Neural cell (in vitro differentiated cells): ENCODE data around the gene SLC35E4. TPM values are rescaled to one million over a fixed set of nuclear protein-coding genes. Genes with fewer than 3 reads are reported as not detected.

Experiments used
- H2AFZ ChIP-seq: fragments of 200-600, 300-800 bp; sonication (generic), shearing (Covaris generic); 2 replicates; pipeline ENCODE4 v1.6.0; 2014; ENCODE audit warnings: low read depth, mild to moderate bottlenecking, antibody characterized with exemption, low read length, moderate library complexity
- H3F3A ChIP-seq: fragments of 200-600 bp; shearing (Covaris generic); 2 replicates; pipeline ENCODE4 v1.6.1; 2016; ENCODE audit warnings: mild to moderate bottlenecking, moderate library complexity, mixed read lengths, antibody characterized with exemption, low read length; ENCODE audit not compliant: insufficient read depth, poor library complexity, severe bottlenecking
- H3K27ac ChIP-seq: fragments of 200-600, 300-800 bp; sonication (generic), shearing (Covaris generic); 2 replicates; pipeline ENCODE4 v1.5.1; 2014; ENCODE audit warnings: mild to moderate bottlenecking, low read length, moderate library complexity
- H3K27me3 ChIP-seq: fragments of 300-800, 200-600 bp; sonication (generic), shearing (Covaris generic); 2 replicates; pipeline ENCODE4 v1.6.0; 2014; ENCODE audit warnings: mild to moderate bottlenecking, low read depth, low read length, moderate library complexity; ENCODE audit not compliant: insufficient read depth
- H3K36me3 ChIP-seq: fragments of 300-800, 200-600 bp; sonication (generic), shearing (Covaris generic); 2 replicates; pipeline ENCODE4 v1.5.1; 2014; ENCODE audit warnings: mild to moderate bottlenecking, antibody characterized with exemption, low read length, moderate library complexity; ENCODE audit not compliant: insufficient read depth
- H3K4me2 ChIP-seq: fragments of 300-800, 200-600 bp; sonication (generic), shearing (Covaris generic); 2 replicates; pipeline ENCODE4 v1.6.0; 2014; ENCODE audit warnings: mild to moderate bottlenecking, low read length
- H3K4me3 ChIP-seq: fragments of 300-800, 200-600 bp; sonication (generic), shearing (Covaris generic); 2 replicates; pipeline ENCODE4 v1.5.1; 2014; ENCODE audit warnings: mild to moderate bottlenecking, low read length, moderate library complexity
- H3K79me2 ChIP-seq: fragments of 200-600 bp; shearing (Covaris generic); replicated peaks from 2 replicates; pipeline ENCODE4 v1.6.0; 2014; ENCODE audit warnings: mild to moderate bottlenecking, low read length, moderate library complexity; ENCODE audit not compliant: insufficient read depth
- H3K9ac ChIP-seq: fragments of 300-800, 200-600 bp; sonication (generic), shearing (Covaris generic); 2 replicates; pipeline ENCODE4 v1.6.1; 2016; ENCODE audit warnings: mild to moderate bottlenecking, low read length, mixed read lengths
- H3K9me2 ChIP-seq: fragments of 200-600 bp; shearing (Covaris generic); 2 replicates; pipeline ENCODE4 v1.6.1; 2016; ENCODE audit warnings: mild to moderate bottlenecking, low read length, mixed read lengths; ENCODE audit not compliant: insufficient read depth
- H3K9me3 ChIP-seq: fragments of 200-600, 300-800 bp; sonication (generic), shearing (Covaris generic); 2 replicates; pipeline ENCODE4 v1.6.1; 2016; ENCODE audit warnings: mild to moderate bottlenecking, mixed run types, low read length, moderate library complexity, mixed read lengths
- H4K20me1 ChIP-seq: fragments of 200-600 bp; shearing (Covaris generic); 2 replicates; pipeline ENCODE4 v1.6.1; 2016; ENCODE audit warnings: mild to moderate bottlenecking, mixed run types; ENCODE audit not compliant: insufficient read depth
- POLR2AphosphoS5 ChIP-seq: IDR thresholded peaks from 2 replicates; pipeline ENCODE4 v1.6.1; 2012
- polyA plus RNA-seq: library from polyadenylated mRNA; depleted of rRNA; stranded (reverse); fragments of >200 nt; gene quantifications from 2 replicates; pipeline ENCODE4 v1.2.3, GENCODE V29; 2014

The SLC35E4 gene
- polyA plus RNA-seq, 1 donor from 2014 or later, result 5.5 TPM

DNA sequence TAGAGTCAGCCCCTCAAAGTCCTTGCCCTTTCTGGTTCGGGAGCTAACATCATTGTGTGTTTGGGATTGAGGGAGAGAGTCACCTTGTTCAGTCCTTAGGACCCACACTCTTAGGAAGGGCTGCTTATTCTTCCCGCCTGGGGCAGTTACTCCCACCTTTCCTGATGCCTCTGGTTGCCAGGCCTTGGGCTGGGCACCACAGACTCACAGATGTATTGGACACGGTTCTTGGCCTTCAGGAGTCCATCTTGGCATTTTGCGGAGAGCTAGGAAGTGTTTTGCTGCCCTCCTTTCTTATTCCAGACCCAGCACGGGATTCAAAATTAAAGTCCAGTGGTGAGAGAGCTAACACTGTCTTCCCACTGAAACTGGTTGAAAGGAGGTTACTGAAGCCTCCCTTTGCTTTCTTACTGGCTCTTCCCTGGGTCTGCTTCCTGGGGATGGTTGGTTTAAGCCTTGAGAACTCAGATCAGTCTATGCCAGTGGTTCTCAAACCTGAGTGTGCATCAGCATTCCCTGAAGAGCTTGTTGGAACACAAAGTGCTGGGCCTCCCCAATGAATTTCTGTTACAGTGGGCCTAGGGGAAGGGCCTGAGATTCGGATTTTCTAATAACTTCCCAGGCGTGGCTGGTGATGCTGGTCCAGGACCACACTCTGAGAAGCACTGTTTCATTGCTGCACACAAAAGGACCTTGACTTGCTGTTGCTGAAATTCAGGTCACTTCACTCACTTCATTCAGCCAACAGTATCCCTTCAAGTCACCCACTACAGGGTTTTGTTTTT, 60.5 kb downstream of the SLC35E4 start:
- H4K20me1 ChIP-seq, result no peaks in the 10 kb centered on the region
- H2AFZ ChIP-seq, result no peak overlapping the region
- H3F3A ChIP-seq, result no peaks in the 10 kb centered on the region
- H3K9ac ChIP-seq, result peak overlapping the region; percentile 10
- no peaks in the 10 kb centered on the region for H3K9me3 ChIP-seq
- no peak for TF ChIP-seq POLR2AphosphoS5
- no peaks in the 10 kb centered on the region for H3K27me3 ChIP-seq
- no peaks in the 10 kb centered on the region for H3K36me3 ChIP-seq
- H3K79me2 ChIP-seq, result no peaks in the 10 kb centered on the region
- peak overlapping the region; percentile 82 for H3K4me2 ChIP-seq
- H3K27ac ChIP-seq, result no peak overlapping the region
- no peaks in the 10 kb centered on the region for H3K9me2 ChIP-seq
- H3K4me3 ChIP-seq, result peak overlapping the region; percentile 95

Other genes starting within 250 kb of the SLC35E4 start
- gene RNF215, start 248.4 kb upstream of the SLC35E4 start, polyA plus RNA-seq, result 28.3 and 40.5 TPM in 2 replicates
- 2.0 and 2.7 TPM in 2 replicates for gene SEC14L2, start 238.8 kb upstream of the SLC35E4 start, polyA plus RNA-seq
- gene MTFP1, start 210.0 kb upstream of the SLC35E4 start, polyA plus RNA-seq, result 3.2 and 8.1 TPM in 2 replicates
- not detected in 2 replicates for gene SEC14L3, start 163.8 kb upstream of the SLC35E4 start, polyA plus RNA-seq
- gene SEC14L4, start 130.1 kb upstream of the SLC35E4 start, polyA plus RNA-seq, result not detected in 2 replicates
- gene SEC14L6, start 89.0 kb upstream of the SLC35E4 start, polyA plus RNA-seq, result not detected in 2 replicates
- gene GAL3ST1, start 61.1 kb upstream of the SLC35E4 start, polyA plus RNA-seq, result 1.6 TPM in 1 of 2 replicates, not detected in the other
- 44.1 and 46.6 TPM in 2 replicates for gene PES1, start 43.9 kb upstream of the SLC35E4 start, polyA plus RNA-seq
- 13.0 and 17.5 TPM in 2 replicates for gene TCN2, start 28.6 kb upstream of the SLC35E4 start, polyA plus RNA-seq
- 18.6 and 22.2 TPM in 2 replicates for gene DUSP18, start 32.1 kb downstream of the SLC35E4 start, polyA plus RNA-seq
- 8.7 and 10.2 TPM in 2 replicates for gene OSBP2, start 59.1 kb downstream of the SLC35E4 start, polyA plus RNA-seq